ENCODE data around the gene LIN28A. TPM values are rescaled to one million over a fixed set of nuclear protein-coding genes. Genes with fewer than 3 reads are reported as not detected.

The LIN28A gene
- total RNA-seq (2014; rRNA removed; shearing (Covaris generic)) (1,538 and 1,571 TPM in 2 replicates), polyA plus RNA-seq (2016; fragmentation: Nextera tagmentation; extraction: Ambion mirVana) (604 and 648 TPM in 2 replicates)
- long read RNA-seq, full-length matches to known transcripts = 30 of 87 reads
- long read RNA-seq, partial matches to known transcripts = 10 of 87 reads
- long read RNA-seq, other reads (novel, unspliced or antisense) = 47 of 87 reads

DNA sequence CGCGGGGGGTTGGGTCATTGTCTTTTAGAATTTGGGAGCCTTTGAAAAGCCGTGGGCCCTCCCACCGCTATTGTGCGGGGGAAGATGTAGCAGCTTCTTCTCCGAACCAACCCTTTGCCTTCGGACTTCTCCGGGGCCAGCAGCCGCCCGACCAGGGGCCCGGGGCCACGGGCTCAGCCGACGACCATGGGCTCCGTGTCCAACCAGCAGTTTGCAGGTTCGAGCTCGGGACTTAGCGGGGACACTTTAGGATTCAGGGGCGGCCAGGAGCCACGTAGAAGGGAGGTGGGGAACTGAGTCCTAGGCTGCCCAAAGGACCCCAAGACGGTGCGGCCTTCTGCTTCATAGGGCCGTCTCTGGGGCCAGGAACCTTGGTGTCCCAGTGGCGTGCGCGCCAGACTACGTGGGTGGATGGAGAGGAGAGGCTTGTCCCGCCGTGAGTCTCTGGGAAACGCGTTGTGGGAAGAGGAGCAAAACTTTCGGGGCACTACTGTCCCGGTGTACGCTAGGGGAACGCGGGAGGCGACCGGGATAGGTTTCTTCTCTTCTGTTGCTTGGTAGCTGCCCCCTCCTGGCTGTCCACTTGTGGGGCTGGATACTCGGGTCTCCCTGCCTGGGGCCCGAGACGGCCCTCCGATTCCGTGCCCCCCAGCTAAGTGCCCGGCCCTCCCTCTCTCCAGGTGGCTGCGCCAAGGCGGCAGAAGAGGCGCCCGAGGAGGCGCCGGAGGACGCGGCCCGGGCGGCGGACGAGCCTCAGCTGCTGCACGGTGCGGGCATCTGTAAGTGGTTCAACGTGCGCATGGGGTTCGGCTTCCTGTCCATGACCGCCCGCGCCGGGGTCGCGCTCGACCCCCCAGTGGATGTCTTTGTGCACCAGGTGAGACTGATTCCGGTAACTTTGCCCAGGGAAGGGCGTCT, at the start of gene LIN28A:
TSS of gene LIN28A (plus strand) at position 112 of the 918 bp plus-strand sequence. CDS start at position 187, 75 bp downstream.
- H3K4me3 ChIP-seq = peak within 1 kb of the TSS; percentile 96
- Mint-ChIP-seq H3K4me1 (peaks cover 44% of the 10 kb centered on the region), H3K27ac (peak within 1 kb of the TSS; percentile 97), H3K36me3 (ENCODE audit: low read depth) (peaks cover 53% of the 10 kb centered on the region), H3K9me3 (peaks cover 4% of the 10 kb centered on the region; the same call in 1 of the 3 replicates), H3K4me3 (peak within 1 kb of the TSS; percentile 99), H3K27me3 (ENCODE audit: insufficient read depth, low read depth, poor library complexity) (peaks cover 40% of the 10 kb centered on the region)
- H3K4me2 ChIP-seq = peak within 1 kb of the TSS; percentile 84
- ATAC-seq = peak; percentile 18
- H4K20me1 ChIP-seq (replicated peaks; ENCODE audit: insufficient read depth) = peaks cover 34% of the 10 kb centered on the region
- H3K4me1 ChIP-seq (ENCODE audit: insufficient read depth) = peaks cover 42% of the 10 kb centered on the region
- peak within 1 kb of the TSS; percentile 100 for H3K27ac ChIP-seq (ENCODE audit: low read depth)
- peaks cover 54% of the 10 kb centered on the region for H3K79me2 ChIP-seq (replicated peaks; ENCODE audit: insufficient read depth)
- H3K9me2 ChIP-seq (ENCODE audit: insufficient read depth) = no peaks in the 10 kb centered on the region
- peaks cover 22% of the 10 kb centered on the region; the same call in 1 of the 2 replicates for H3K36me3 ChIP-seq (ENCODE audit: insufficient read depth)
- no peak within 1 kb of the TSS for H2AFZ ChIP-seq
- no peak for TF ChIP-seq CREB1 (CRISPR knock-in tag; IDR thresholded peaks at IDR 0.05; ENCODE audit: low read depth)
- TF ChIP-seq POLR2AphosphoS5 (IDR thresholded peaks at IDR 0.05; ENCODE audit: low read depth) = peak; percentile 84
- TF ChIP-seq, protein P1, sequence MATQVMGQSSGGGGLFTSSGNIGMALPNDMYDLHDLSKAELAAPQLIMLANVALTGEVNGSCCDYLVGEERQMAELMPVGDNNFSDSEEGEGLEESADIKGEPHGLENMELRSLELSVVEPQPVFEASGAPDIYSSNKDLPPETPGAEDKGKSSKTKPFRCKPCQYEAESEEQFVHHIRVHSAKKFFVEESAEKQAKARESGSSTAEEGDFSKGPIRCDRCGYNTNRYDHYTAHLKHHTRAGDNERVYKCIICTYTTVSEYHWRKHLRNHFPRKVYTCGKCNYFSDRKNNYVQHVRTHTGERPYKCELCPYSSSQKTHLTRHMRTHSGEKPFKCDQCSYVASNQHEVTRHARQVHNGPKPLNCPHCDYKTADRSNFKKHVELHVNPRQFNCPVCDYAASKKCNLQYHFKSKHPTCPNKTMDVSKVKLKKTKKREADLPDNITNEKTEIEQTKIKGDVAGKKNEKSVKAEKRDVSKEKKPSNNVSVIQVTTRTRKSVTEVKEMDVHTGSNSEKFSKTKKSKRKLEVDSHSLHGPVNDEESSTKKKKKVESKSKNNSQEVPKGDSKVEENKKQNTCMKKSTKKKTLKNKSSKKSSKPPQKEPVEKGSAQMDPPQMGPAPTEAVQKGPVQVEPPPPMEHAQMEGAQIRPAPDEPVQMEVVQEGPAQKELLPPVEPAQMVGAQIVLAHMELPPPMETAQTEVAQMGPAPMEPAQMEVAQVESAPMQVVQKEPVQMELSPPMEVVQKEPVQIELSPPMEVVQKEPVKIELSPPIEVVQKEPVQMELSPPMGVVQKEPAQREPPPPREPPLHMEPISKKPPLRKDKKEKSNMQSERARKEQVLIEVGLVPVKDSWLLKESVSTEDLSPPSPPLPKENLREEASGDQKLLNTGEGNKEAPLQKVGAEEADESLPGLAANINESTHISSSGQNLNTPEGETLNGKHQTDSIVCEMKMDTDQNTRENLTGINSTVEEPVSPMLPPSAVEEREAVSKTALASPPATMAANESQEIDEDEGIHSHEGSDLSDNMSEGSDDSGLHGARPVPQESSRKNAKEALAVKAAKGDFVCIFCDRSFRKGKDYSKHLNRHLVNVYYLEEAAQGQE (IDR thresholded peaks at IDR 0.05; ENCODE audit: unreplicated experiment) = peak; percentile 23
- no peak for TF ChIP-seq EZH2phosphoT487 (IDR thresholded peaks at IDR 0.05; ENCODE audit: unreplicated experiment)
- TF ChIP-seq ETS1 (IDR thresholded peaks at IDR 0.05) = peak; percentile 24; the same call in 1 of the 2 replicates
- no peaks in the 10 kb centered on the region for H3K27me3 ChIP-seq (ENCODE audit: insufficient read depth)
- DNase-seq (ENCODE audit: low spot score) = no peak
- peaks cover 48% of the 10 kb centered on the region for H3F3A ChIP-seq (replicated peaks; ENCODE audit: low read depth)

DNA sequence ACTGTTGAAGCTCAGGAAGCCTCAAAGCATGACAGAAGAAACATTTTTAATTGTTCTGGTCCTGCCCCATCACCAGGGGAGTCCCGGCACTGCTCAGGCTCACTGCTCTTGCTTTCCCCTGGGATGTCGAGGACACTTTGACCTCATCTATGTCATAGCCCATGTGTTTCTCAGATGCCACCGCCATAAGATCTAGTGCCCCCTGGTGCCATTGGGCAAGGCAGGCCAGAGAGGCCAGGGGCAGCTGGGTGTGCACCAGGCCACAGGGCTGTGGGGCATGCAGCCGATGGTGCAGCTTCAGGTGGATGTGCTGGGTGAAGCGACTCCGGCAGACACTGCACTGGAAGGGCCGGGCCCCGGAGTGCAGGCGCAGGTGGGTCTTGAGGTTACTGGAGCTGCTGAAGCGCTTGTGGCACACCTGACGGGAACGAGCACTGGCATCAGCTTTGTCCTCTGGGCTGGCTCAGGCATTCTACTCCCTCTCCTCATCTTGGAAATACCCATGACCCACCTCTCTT, 49.0 kb upstream of the LIN28A start:
- Mint-ChIP-seq H3K4me1 (peaks cover 38% of the 10 kb centered on the region), H3K27me3 (ENCODE audit: insufficient read depth, low read depth, poor library complexity) (peaks cover 41% of the 10 kb centered on the region), H3K9me3 (no peaks in the 10 kb centered on the region), H3K36me3 (ENCODE audit: low read depth) (no peaks in the 10 kb centered on the region), H3K4me3 (peak overlapping the region; percentile 81; the same call in 1 of the 3 replicates), H3K27ac (no peak overlapping the region)
- DNase-seq (ENCODE audit: low spot score) = no peak
- peaks cover 42% of the 10 kb centered on the region for H3K27me3 ChIP-seq (ENCODE audit: insufficient read depth)
- no peak overlapping the region for H3K27ac ChIP-seq (ENCODE audit: low read depth)
- no peak for ATAC-seq
- no peaks in the 10 kb centered on the region for H3K36me3 ChIP-seq (ENCODE audit: insufficient read depth)
- H3K4me3 ChIP-seq = no peak overlapping the region
- no peaks in the 10 kb centered on the region for H3K9me2 ChIP-seq (ENCODE audit: insufficient read depth)
- H3K4me1 ChIP-seq (ENCODE audit: insufficient read depth) = peaks cover 12% of the 10 kb centered on the region
- no peak overlapping the region for H2AFZ ChIP-seq
- H3K4me2 ChIP-seq = no peak overlapping the region
- H3K79me2 ChIP-seq (replicated peaks; ENCODE audit: insufficient read depth) = no peaks in the 10 kb centered on the region
- no peak for TF ChIP-seq EZH2phosphoT487 (IDR thresholded peaks at IDR 0.05; ENCODE audit: unreplicated experiment)
- TF ChIP-seq, protein P2, sequence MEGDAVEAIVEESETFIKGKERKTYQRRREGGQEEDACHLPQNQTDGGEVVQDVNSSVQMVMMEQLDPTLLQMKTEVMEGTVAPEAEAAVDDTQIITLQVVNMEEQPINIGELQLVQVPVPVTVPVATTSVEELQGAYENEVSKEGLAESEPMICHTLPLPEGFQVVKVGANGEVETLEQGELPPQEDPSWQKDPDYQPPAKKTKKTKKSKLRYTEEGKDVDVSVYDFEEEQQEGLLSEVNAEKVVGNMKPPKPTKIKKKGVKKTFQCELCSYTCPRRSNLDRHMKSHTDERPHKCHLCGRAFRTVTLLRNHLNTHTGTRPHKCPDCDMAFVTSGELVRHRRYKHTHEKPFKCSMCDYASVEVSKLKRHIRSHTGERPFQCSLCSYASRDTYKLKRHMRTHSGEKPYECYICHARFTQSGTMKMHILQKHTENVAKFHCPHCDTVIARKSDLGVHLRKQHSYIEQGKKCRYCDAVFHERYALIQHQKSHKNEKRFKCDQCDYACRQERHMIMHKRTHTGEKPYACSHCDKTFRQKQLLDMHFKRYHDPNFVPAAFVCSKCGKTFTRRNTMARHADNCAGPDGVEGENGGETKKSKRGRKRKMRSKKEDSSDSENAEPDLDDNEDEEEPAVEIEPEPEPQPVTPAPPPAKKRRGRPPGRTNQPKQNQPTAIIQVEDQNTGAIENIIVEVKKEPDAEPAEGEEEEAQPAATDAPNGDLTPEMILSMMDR (conservative IDR thresholded peaks at IDR 0.05; ENCODE audit: low read depth in 2 of 2) = peak in 1 of 2 experiments; percentile 28; a peak in 1 of 4 replicates
- peaks cover 16% of the 10 kb centered on the region; the same call in 1 of the 2 replicates for H3F3A ChIP-seq (replicated peaks; ENCODE audit: low read depth)
- H4K20me1 ChIP-seq (replicated peaks; ENCODE audit: insufficient read depth) = no peaks in the 10 kb centered on the region

Data from GM23338 (cell line).